ENCODE results near the gene GTF3C2. TPM values are rescaled to one million over a fixed set of nuclear protein-coding genes. Genes with fewer than 3 reads are reported as not detected.

GTF3C2 gene
- polyA plus RNA-seq, 2 of the 4 experiments (the other 2 are of a cell fraction) = 75.4 to 101 TPM

DNA sequence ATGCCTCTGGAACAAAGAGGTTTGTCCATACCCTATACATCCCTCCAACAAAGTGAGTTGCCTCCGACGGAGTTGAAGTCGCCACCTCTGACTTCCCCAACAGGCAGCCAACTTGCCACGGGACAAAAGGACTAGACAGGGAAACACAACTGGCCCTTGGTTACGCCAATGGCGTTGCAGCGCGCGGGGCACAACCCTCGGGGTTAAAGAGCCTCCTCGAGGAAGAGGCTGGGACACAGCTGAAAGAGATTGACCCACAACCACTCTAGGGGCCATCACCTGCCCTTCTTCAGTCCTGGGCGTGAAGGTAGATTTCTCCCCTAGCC, 545 bp downstream of the GTF3C2 start:
- ChIA-PET CTCF (interaction anchor here (1.1 to 2.9 kb wide), 5 partner anchors 9 to 76 kb away, joined by 3 to 21 read pairs (median 4); partner anchors contain the start of genes EIF2B4 and SNX17), POLR2A (interaction anchor here (0.9 to 2.3 kb wide), 4 partner anchors 14 to 34 kb away, joined by 3 to 25 read pairs (median 8); partner anchors contain the start of genes EIF2B4 and SNX17)
- DNase-seq (ENCODE audit: low read depth in 1 of 2, low spot score in 1 of 2) (peak; percentile 70 to 81), FAIRE-seq (no peak), ATAC-seq (peak; percentile 58 to 76)
- TF ChIP-seq CBX8 (IDR thresholded peaks at IDR 0.05) (no peak), RNF2 (IDR thresholded peaks at IDR 0.05; ENCODE audit: borderline replicate concordance, low read depth) (no peak), TFCP2L1 (CRISPR knock-in tag; IDR thresholded peaks at IDR 0.05) (0 out of 2 replicates have a peak, but pooled peaks have one; percentile 55), PBX3 (IDR thresholded peaks at IDR 0.05) (peak; percentile 40; the same call in 1 of the 2 replicates)
- 2% methylated on average over 12 of the region's 12 CpGs for WGBS (ENCODE audit: missing lambda C conversion rate)
- Histone ChIP-seq H3K27ac (peak overlapping the region; percentile 83 to 91), H3K9me3 (no peaks in the 10 kb centered on the region), H3K4me1 (peaks cover 28% of the 10 kb centered on the region), H3K4me2 (peak overlapping the region; percentile 77), H3K4me3 (peak overlapping the region; percentile 82)

GRCh38 chr2:27354597-27354927, 2.0 kb downstream of the GTF3C2 start:
- no peak for DNase-seq (ENCODE audit: low read depth in 1 of 2, low spot score in 1 of 2)
- H3K9me3 ChIP-seq = no peaks in the 10 kb centered on the region
- TF ChIP-seq NFE2L2 (conservative IDR thresholded peaks at IDR 0.05; ENCODE audit: low read length) = no peak
- no peak for TF ChIP-seq HMGXB4 (CRISPR knock-in tag; IDR thresholded peaks at IDR 0.05; ENCODE audit: borderline replicate concordance)
- TF ChIP-seq HOXB5 (CRISPR knock-in tag; IDR thresholded peaks at IDR 0.05) = no peak
- TF ChIP-seq RAD21 (conservative IDR thresholded peaks at IDR 0.05 in 1 of 2, IDR thresholded peaks at IDR 0.05 in 1 of 2) = no peak
- TF ChIP-seq RCOR1 (IDR thresholded peaks at IDR 0.05; ENCODE audit: low read depth, low read length) = no peak
- no peak for TF ChIP-seq KDM5A (IDR thresholded peaks at IDR 0.05)
- no peak for TF ChIP-seq CHD2 (IDR thresholded peaks at IDR 0.05; ENCODE audit: low read length, partially characterized antibody)
- TF ChIP-seq CHD4 (IDR thresholded peaks at IDR 0.05; ENCODE audit: borderline replicate concordance) = no peak
- TF ChIP-seq FOSL2 (IDR thresholded peaks at IDR 0.05) = no peak
- no peak for TF ChIP-seq FOSL2 (CRISPR knock-in tag; IDR thresholded peaks at IDR 0.05)
- TF ChIP-seq CEBPB (IDR thresholded peaks at IDR 0.05) = no peak
- TF ChIP-seq SMC3 (IDR thresholded peaks at IDR 0.05) = no peak
- no peak for TF ChIP-seq MYC (IDR thresholded peaks at IDR 0.05; ENCODE audit: borderline replicate concordance, low read length)
- TF ChIP-seq ZNF302 (CRISPR knock-in tag; IDR thresholded peaks at IDR 0.05) = no peak
- TF ChIP-seq ZC3H11A (IDR thresholded peaks at IDR 0.05) = no peak
- TF ChIP-seq TFCP2L1 (CRISPR knock-in tag; IDR thresholded peaks at IDR 0.05) = no peak
- TF ChIP-seq ZFP36 (IDR thresholded peaks at IDR 0.05; ENCODE audit: borderline replicate concordance, partially characterized antibody) = no peak
- no peak for TF ChIP-seq POLR2AphosphoS2 (conservative IDR thresholded peaks at IDR 0.05; ENCODE audit: low read length)
- ATAC-seq = no peak
- POLR2A ChIA-PET = interaction anchor here (0.9 kb wide), 1 partner anchor 15 kb away, joined by 4 read pairs; no protein-coding TSS in a partner anchor
- CTCF ChIA-PET = interaction anchor here (1.1 to 3.3 kb wide), 5 partner anchors 10 to 75 kb away, joined by 3 to 16 read pairs (median 5); partner anchors contain the start of gene EIF2B4
- H3K27ac ChIP-seq = no peak overlapping the region
- no peak overlapping the region for H3K4me3 ChIP-seq
- H3K4me2 ChIP-seq = peak overlapping the region; percentile 77
- H3K4me1 ChIP-seq = peaks cover 28% of the 10 kb centered on the region
- FAIRE-seq = no peak
- WGBS (ENCODE audit: missing lambda C conversion rate) = 89% methylated on average over 7 of the region's 7 CpGs

All from A549 (cell line).